KMS-11 (cell line): Measurements from ENCODE around the gene ATCAY.
A peak's percentile ranks its signal among the peaks of the same experiment; 100 is the strongest.
"Not testable (repeated sequence)": the region's sequence is repeated elsewhere in the genome, so short reads cannot be mapped to it uniquely, and the experiment has no call there.

ENCODE experiments used
- H2AFZ ChIP-seq: fragments of 200-600 bp; sonication (generic); 2 replicates; pipeline ENCODE4 v1.6.1; 2016; ENCODE audit warnings: antibody characterized with exemption, mixed run types, low read depth
- H3K27ac ChIP-seq: fragments of 200-600 bp; sonication (generic); 2 replicates; pipeline ENCODE4 v1.6.1; 2016; ENCODE audit warnings: mild to moderate bottlenecking, mixed run types
- H3K27me3 ChIP-seq: fragments of 200-600 bp; sonication (generic); 2 replicates; pipeline ENCODE4 v1.6.1; 2017; ENCODE audit warnings: mild to moderate bottlenecking, low read depth, mixed run types, moderate library complexity; ENCODE audit not compliant: insufficient read depth
- H3K36me3 ChIP-seq: fragments of 200-600 bp; sonication (generic); 2 replicates; pipeline ENCODE4 v1.6.1; 2017; ENCODE audit warnings: mild to moderate bottlenecking, mixed run types; ENCODE audit not compliant: insufficient read depth
- H3K4me1 ChIP-seq: fragments of 200-600 bp; sonication (generic); 2 replicates; pipeline ENCODE4 v1.6.1; 2016; ENCODE audit warnings: mild to moderate bottlenecking, low read depth, mixed run types; ENCODE audit not compliant: poor library complexity, severe bottlenecking
- H3K4me2 ChIP-seq: fragments of 200-600 bp; sonication (generic); 2 replicates; pipeline ENCODE4 v1.7.0; 2016; ENCODE audit warnings: mild to moderate bottlenecking, mixed run types
- H3K4me3 ChIP-seq: fragments of 200-600 bp; sonication (generic); IDR thresholded peaks from 2 replicates; pipeline ENCODE4 v1.6.1; 2017; ENCODE audit warnings: low read depth, low read length, mixed read lengths; ENCODE audit not compliant: insufficient read depth
- H3K79me2 ChIP-seq: fragments of 200-600 bp; sonication (generic); 2 replicates; pipeline ENCODE4 v1.6.1; 2016; ENCODE audit warnings: low read depth, mixed run types; ENCODE audit not compliant: insufficient read depth
- H3K9ac ChIP-seq: fragments of 200-600 bp; sonication (generic); 2 replicates; pipeline ENCODE4 v1.6.1; 2016; ENCODE audit warnings: mild to moderate bottlenecking, mixed run types
- H4K20me1 ChIP-seq: fragments of 200-600 bp; sonication (generic); 2 replicates; pipeline ENCODE4 v1.6.1; 2016; ENCODE audit warnings: mild to moderate bottlenecking, mixed run types; ENCODE audit not compliant: insufficient read depth
- TF ChIP-seq, protein P1 (sequence below): fragments of 200-600 bp; sonication (generic); conservative IDR thresholded peaks from 2 replicates; pipeline ENCODE4 v1.6.1; 2017; ENCODE audit warnings: low read depth, mild to moderate bottlenecking, antibody characterized with exemption, low read length, moderate library complexity, mixed read lengths

ATCAY gene

DNA sequence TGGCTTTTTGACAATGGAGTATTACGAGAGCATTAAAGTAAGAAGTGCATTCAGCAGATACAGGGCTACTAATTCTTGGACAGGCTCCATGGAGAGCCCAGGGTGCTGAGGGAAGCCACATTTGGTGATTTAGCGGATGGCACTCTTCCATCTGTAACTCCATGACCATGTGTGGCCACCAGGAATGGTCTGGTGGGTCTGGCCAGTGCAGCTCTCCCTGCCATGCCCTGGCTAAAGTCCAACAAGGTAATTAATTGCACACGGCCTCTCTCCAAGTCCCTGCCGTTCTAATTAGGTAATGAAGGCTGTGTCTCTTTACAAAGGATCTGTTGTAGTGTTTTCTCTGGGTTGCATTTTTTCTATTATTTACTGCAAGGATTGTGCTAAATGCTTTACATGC lies 7.3 kb upstream of the ATCAY start:
- Histone ChIP-seq H3K4me1 (no peaks in the 10 kb centered on the region), H3K27ac (no peak overlapping the region), H3K4me2 (no peak overlapping the region), H2AFZ (no peak overlapping the region), H3K27me3 (peaks cover 87% of the 10 kb centered on the region), H3K4me3 (no peak overlapping the region), H3K9ac (no peak overlapping the region), H3K79me2 (no peaks in the 10 kb centered on the region), H3K36me3 (no peaks in the 10 kb centered on the region), H4K20me1 (no peaks in the 10 kb centered on the region)
- TF ChIP-seq, protein P1, sequence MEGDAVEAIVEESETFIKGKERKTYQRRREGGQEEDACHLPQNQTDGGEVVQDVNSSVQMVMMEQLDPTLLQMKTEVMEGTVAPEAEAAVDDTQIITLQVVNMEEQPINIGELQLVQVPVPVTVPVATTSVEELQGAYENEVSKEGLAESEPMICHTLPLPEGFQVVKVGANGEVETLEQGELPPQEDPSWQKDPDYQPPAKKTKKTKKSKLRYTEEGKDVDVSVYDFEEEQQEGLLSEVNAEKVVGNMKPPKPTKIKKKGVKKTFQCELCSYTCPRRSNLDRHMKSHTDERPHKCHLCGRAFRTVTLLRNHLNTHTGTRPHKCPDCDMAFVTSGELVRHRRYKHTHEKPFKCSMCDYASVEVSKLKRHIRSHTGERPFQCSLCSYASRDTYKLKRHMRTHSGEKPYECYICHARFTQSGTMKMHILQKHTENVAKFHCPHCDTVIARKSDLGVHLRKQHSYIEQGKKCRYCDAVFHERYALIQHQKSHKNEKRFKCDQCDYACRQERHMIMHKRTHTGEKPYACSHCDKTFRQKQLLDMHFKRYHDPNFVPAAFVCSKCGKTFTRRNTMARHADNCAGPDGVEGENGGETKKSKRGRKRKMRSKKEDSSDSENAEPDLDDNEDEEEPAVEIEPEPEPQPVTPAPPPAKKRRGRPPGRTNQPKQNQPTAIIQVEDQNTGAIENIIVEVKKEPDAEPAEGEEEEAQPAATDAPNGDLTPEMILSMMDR: no peak

DNA sequence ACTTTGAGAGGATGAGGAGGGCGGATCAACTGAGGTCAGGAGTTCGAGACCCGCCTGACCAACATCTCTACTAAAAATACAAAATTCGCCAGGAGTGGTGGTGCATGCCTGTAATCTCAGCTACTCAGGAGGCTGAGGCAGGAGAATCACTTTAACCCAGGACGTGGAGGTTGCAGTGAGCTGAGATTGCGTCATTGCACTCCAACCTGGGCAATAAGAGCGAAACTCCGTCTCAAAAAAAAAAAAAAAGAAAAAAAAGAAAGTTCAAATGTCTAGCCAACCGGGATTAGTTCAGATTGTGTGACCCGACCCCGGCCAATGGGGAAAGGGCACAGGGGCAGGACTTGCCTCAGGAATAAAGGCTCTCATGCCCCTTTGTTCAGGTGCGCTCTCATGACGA lies 5.8 kb upstream of the ATCAY start:
- not testable (repeated sequence) for H3K36me3 ChIP-seq, H3K4me1 ChIP-seq, H2AFZ ChIP-seq, H3K4me2 ChIP-seq, H3K27ac ChIP-seq, H3K79me2 ChIP-seq, H4K20me1 ChIP-seq, H3K4me3 ChIP-seq, H3K9ac ChIP-seq
- peaks cover 89% of the 10 kb centered on the region for H3K27me3 ChIP-seq

DNA sequence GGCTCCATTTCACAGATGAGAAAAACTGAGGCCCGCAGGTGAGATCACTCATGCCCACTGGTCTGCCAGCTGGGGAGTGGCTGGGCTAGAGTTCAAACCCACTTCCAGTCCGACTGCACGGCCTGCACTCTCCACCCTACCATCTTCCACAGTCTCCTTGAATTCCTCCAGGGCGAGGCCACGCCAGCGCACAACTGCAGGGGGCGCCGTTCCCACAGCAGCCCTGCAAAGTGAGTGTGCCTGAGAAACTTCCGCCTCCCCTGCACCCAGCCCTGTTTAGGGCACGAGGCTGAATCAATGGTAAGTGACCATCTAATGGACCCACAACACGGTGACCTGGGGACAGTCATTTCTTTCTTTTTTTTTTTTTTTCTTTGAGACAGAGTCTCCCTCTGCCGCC lies 829 bp upstream of the ATCAY start:
- Histone ChIP-seq H3K27me3 (peaks cover 92% of the 10 kb centered on the region), H3K4me3 (no peak overlapping the region), H2AFZ (no peak overlapping the region), H3K27ac (no peak overlapping the region), H3K79me2 (no peaks in the 10 kb centered on the region), H3K36me3 (no peaks in the 10 kb centered on the region), H3K4me2 (no peak overlapping the region), H3K4me1 (no peaks in the 10 kb centered on the region), H3K9ac (no peak overlapping the region), H4K20me1 (no peaks in the 10 kb centered on the region)
- TF ChIP-seq, protein P1: 0 out of 2 replicates have a peak, but pooled peaks have one; percentile 21

DNA sequence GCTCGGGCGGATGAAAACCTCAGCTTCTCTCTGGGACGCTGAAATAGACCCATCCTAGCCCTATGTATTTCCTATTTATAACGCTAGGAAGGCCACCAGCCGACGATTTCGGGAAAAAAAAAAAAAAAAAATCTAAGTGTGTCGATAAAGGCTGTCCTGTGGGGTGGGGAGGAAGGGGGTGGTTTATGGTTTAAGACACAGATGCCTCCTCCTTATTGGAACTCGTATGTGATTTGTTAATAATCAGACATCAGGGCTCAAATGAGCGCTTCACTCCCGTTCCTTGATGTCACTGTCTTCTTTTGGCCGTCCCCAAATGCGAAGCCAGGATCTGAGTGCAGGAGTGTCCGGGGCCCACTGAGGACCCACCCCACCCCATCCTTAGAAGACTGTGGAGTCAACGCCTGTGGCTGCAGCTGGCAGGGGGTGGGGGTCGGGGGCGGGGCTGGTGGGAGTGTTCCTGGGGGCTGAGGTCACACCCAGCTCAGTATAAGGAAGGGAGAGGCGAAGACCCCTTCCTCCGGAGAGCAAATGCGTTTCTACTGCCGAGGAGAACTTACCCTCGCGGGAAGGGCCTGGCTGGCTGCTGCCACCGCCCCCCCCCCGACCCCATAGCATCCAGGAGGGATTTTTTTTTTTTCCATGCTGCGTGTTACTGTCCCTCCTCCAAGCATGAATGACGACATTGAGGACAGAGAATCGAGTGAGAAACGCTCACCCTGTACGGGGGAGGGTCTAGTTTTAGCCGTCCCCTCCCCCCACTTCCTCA lies 971 bp downstream of the ATCAY start:
- no peaks in the 10 kb centered on the region for H4K20me1 ChIP-seq
- no peak overlapping the region for H3K9ac ChIP-seq

DNA sequence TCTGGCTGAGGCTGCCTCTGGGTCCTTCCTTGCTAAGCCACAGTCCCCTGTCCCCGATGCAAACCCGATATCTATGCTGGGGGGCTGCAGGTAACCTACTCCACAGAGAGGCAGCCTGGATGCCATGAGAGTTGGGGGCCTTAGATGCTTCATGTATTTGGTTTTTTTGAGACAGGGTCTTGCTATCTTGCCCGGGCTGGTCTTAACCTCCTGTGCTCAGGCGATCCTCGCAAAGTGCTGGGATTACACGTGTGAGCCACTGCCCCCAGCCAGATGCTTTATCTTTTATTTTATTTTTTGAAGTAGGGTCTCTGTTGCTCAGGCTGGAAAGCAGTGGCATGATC lies 1.5 kb downstream of the ATCAY start:
- Histone ChIP-seq H3K79me2 (no peaks in the 10 kb centered on the region), H3K4me2 (no peak overlapping the region), H3K4me3 (no peak overlapping the region), H4K20me1 (no peaks in the 10 kb centered on the region), H3K4me1 (no peaks in the 10 kb centered on the region), H3K27ac (no peak overlapping the region), H3K36me3 (no peaks in the 10 kb centered on the region), H3K27me3 (peaks cover 91% of the 10 kb centered on the region), H2AFZ (no peak overlapping the region), H3K9ac (no peak overlapping the region)
- TF ChIP-seq, protein P1: no peak

More for the DNA sequence above, 971 bp downstream of the ATCAY start:
- no peaks in the 10 kb centered on the region for H3K36me3 ChIP-seq
- TF ChIP-seq, protein P1: no peak
- no peak overlapping the region for H2AFZ ChIP-seq
- no peak overlapping the region for H3K4me2 ChIP-seq
- H3K27ac ChIP-seq: no peak overlapping the region
- peaks cover 91% of the 10 kb centered on the region for H3K27me3 ChIP-seq
- H3K4me1 ChIP-seq: no peaks in the 10 kb centered on the region
- no peak overlapping the region for H3K4me3 ChIP-seq
- H3K79me2 ChIP-seq: no peaks in the 10 kb centered on the region
